GM21786 (cell line): ENCODE measurements around the gene PCDHGA7.
A peak's percentile ranks its signal among the peaks of the same experiment; 100 is the strongest.
"Not testable (repeated sequence)": the region's sequence is repeated elsewhere in the genome, so short reads cannot be mapped to it uniquely, and the experiment has no call there.

Source experiments
- ATAC-seq: cut with Tn5 transposase; IDR thresholded peaks from one replicate; pipeline ENCODE4 v1.9.1; 2021; ENCODE audit not compliant: unreplicated experiment

PCDHGA7 gene

GRCh38 chr5:141382469-141383294, at the start of gene PCDHGA7:
PCDHGA7 (plus strand) TSS chr5:141382742; CDS start chr5:141382900, 158 bp downstream.
- no peak for ATAC-seq

- no peak for ATAC-seq
These were observed 43.8 kb upstream of the PCDHGA7 start, which contains the start of gene PCDHGA2 for GRCh38 chr5:141338538-141339306. PCDHGA2 (plus strand) TSS chr5:141338760.

- not testable (repeated sequence) for ATAC-seq
These were observed 41.7 kb upstream of the PCDHGA7 start for GRCh38 chr5:141340781-141341354.

- ATAC-seq, result no peak
These were observed 39.8 kb upstream of the PCDHGA7 start for GRCh38 chr5:141342773-141343172.

- ATAC-seq, result no peak
These were observed 39.1 kb upstream of the PCDHGA7 start, which contains the start of gene PCDHGA3 for GRCh38 chr5:141343242-141343952. PCDHGA3 (plus strand) TSS chr5:141343829; CDS start chr5:141344034, 205 bp downstream.

GRCh38 chr5:141343953-141344463, 38.5 kb upstream of the PCDHGA7 start:
- no peak for ATAC-seq

GRCh38 chr5:141345327-141345726, 37.2 kb upstream of the PCDHGA7 start:
- no peak for ATAC-seq

- not testable (repeated sequence) for ATAC-seq
These were observed 36.5 kb upstream of the PCDHGA7 start for GRCh38 chr5:141346017-141346416.

- ATAC-seq, result no peak
These were observed 32.5 kb upstream of the PCDHGA7 start, which contains the start of gene PCDHGB1 for GRCh38 chr5:141349917-141350619. PCDHGB1 (plus strand) TSS chr5:141350099; CDS start chr5:141350261, 162 bp downstream.

- no peak for ATAC-seq
These were observed 31.0 kb upstream of the PCDHGA7 start for GRCh38 chr5:141351591-141351990.

GRCh38 chr5:141354900-141355469, 27.6 kb upstream of the PCDHGA7 start, which contains the start of gene PCDHGA4:
PCDHGA4 (plus strand) TSS chr5:141355021; CDS start chr5:141355108, 87 bp downstream.
- ATAC-seq, result no peak

- ATAC-seq, result no peak
These were observed 26.9 kb upstream of the PCDHGA7 start for GRCh38 chr5:141355641-141356040.

- no peak for ATAC-seq
These were observed 26.4 kb upstream of the PCDHGA7 start for GRCh38 chr5:141356133-141356532.

GRCh38 chr5:141356950-141357349, 25.6 kb upstream of the PCDHGA7 start:
- no peak for ATAC-seq

- peak; percentile 63 for ATAC-seq
These were observed 22.6 kb upstream of the PCDHGA7 start, which contains the start of gene PCDHGB2 for GRCh38 chr5:141359790-141360426. PCDHGB2 (plus strand) TSS chr5:141359994; CDS start chr5:141360136, 142 bp downstream.

- ATAC-seq, result no peak
These were observed 21.9 kb upstream of the PCDHGA7 start for GRCh38 chr5:141360685-141361084.

GRCh38 chr5:141362719-141363118, 19.8 kb upstream of the PCDHGA7 start:
- no peak for ATAC-seq

GRCh38 chr5:141363952-141364660, 18.4 kb upstream of the PCDHGA7 start, which contains the start of gene PCDHGA5:
PCDHGA5 (plus strand) TSS chr5:141364162; CDS start chr5:141364331, 169 bp downstream.
- no peak for ATAC-seq
